ENCODE results near the gene JCHAIN.

GRCh38 chr4:70674191-70674590 lies 7.9 kb upstream of the JCHAIN start:
- no peak for TF ChIP-seq CTCF (IDR thresholded peaks at IDR 0.05; ENCODE audit: low read length)
- no peak for TF ChIP-seq EZH2 (IDR thresholded peaks at IDR 0.05; ENCODE audit: borderline replicate concordance, low read length)

Data from OCI-LY1 (cell line).